H1 (cell line): ENCODE results near the gene PECR. TPM values are rescaled to one million over a fixed set of nuclear protein-coding genes. Genes with fewer than 3 reads are reported as not detected.

Source experiments
- CTCF ChIA-PET: fragments of 300-600 bp; sonication (Branson Sonifier 250); formaldehyde crosslinking; loops from one replicate; lab custom pipeline; 2021; ENCODE audit not compliant: partially characterized antibody; lab: Charles Lee
- POLR2A ChIA-PET: fragments of 300-600 bp; sonication (Branson Sonifier 250); formaldehyde crosslinking; loops from one replicate; lab custom pipeline; 2021; ENCODE audit warnings: inconsistent platforms; ENCODE audit not compliant: partially characterized antibody; lab: Charles Lee
- DNase-seq, 2 experiments: peaks; one replicate each; pipeline versions ENCODE4 v3.0.0 to v3.0.0-alpha.2; 2010 to 2022; ENCODE audit warnings: low spot score in 2 of 2, low read depth in 1 of 2, mixed read lengths in 1 of 2
- FAIRE-seq: peaks from 2 replicates; lab custom pipeline; 2011; peaks lifted over from hg19 to GRCh38; lab: Jason Lieb, UNC
- H2AFZ ChIP-seq: 2 replicates; pipeline ENCODE4 v1.8.1; 2012; ENCODE audit warnings: low read length, inconsistent platforms
- H2AK5ac ChIP-seq: 2 replicates; pipeline ENCODE4 v1.6.1; 2013; ENCODE audit warnings: low read depth, low read length
- H2BK120ac ChIP-seq: replicated peaks from 2 replicates; pipeline ENCODE3; 2013; ENCODE audit warnings: low read depth, low read length, inconsistent platforms
- H2BK12ac ChIP-seq: 2 replicates; pipeline ENCODE4 v1.6.1; 2013; ENCODE audit warnings: low read depth, low read length
- H2BK15ac ChIP-seq: 2 replicates; pipeline ENCODE4 v1.6.1; 2013; ENCODE audit warnings: low read length
- H2BK20ac ChIP-seq: 2 replicates; pipeline ENCODE4 v1.6.1; 2013; ENCODE audit warnings: low read length
- H2BK5ac ChIP-seq: 2 replicates; pipeline ENCODE4 v1.6.1; 2013; ENCODE audit warnings: low read depth, low read length
- H3K14ac ChIP-seq: 2 replicates; pipeline ENCODE4 v1.6.1; 2013; ENCODE audit warnings: inconsistent platforms; ENCODE audit not compliant: insufficient read length
- H3K18ac ChIP-seq: 2 replicates; pipeline ENCODE4 v1.6.1; 2013; ENCODE audit warnings: low read length; ENCODE audit errors: extremely low read depth
- H3K23ac ChIP-seq: 2 replicates; pipeline ENCODE4 v1.6.1; 2013; ENCODE audit warnings: inconsistent platforms; ENCODE audit not compliant: insufficient read length
- H3K23me2 ChIP-seq: 2 replicates; pipeline ENCODE4 v1.6.1; 2013; ENCODE audit warnings: low read depth, low read length
- H3K27ac ChIP-seq: 2 replicates; pipeline ENCODE4 v1.6.1; 2011; ENCODE audit warnings: low read depth, low read length, inconsistent platforms
- H3K27me3 ChIP-seq, 4 experiments: replicated peaks in 1 of 4; 1 replicate in 1 of 4; 2 replicates in 3 of 4; pipeline versions ENCODE4 v1.6.1 to v1.8.1; 2011 to 2013; ENCODE audit warnings: low read length in 3 of 4, mild to moderate bottlenecking in 3 of 4, inconsistent platforms in 2 of 4, mixed read lengths in 2 of 4, moderate library complexity in 1 of 4; ENCODE audit not compliant: control insufficient read depth in 3 of 4, insufficient read depth in 3 of 4; ENCODE audit errors: extremely low read depth in 1 of 4
- H3K36me3 ChIP-seq, 4 experiments: 2 replicates each; pipeline versions ENCODE4 v1.6.1 to v1.8.1; 2011 to 2013; ENCODE audit warnings: mild to moderate bottlenecking in 4 of 4, low read length in 3 of 4, moderate library complexity in 2 of 4, control low read depth in 1 of 4, inconsistent platforms in 1 of 4; ENCODE audit not compliant: insufficient read depth in 4 of 4, control insufficient read depth in 2 of 4
- H3K4ac ChIP-seq: replicated peaks from 2 replicates; pipeline ENCODE3; 2013; ENCODE audit warnings: low read length, low read depth, mixed read lengths, inconsistent platforms; ENCODE audit not compliant: insufficient read length
- H3K4me1 ChIP-seq, 4 experiments: replicated peaks in 1 of 4; 1 replicate in 1 of 4; 2 replicates in 3 of 4; pipeline versions ENCODE4 v1.6.1 to v1.8.1; 2011 to 2013; ENCODE audit warnings: low read length in 3 of 4, inconsistent platforms in 2 of 4, mixed read lengths in 1 of 4; ENCODE audit not compliant: insufficient read depth in 4 of 4, control insufficient read depth in 3 of 4
- H3K4me2 ChIP-seq, 2 experiments: 2 replicates each; pipeline versions ENCODE4 v1.6.1 to v1.8.1; 2011 to 2013; ENCODE audit warnings: low read depth in 2 of 2, low read length in 2 of 2, control low read depth in 1 of 2, inconsistent platforms in 1 of 2, mild to moderate bottlenecking in 1 of 2; ENCODE audit not compliant: insufficient read depth in 1 of 2
- H3K4me3 ChIP-seq, 4 experiments: fragments of 200-600, 300-600 bp in 1 of 4; sonication (generic), shearing (Covaris generic), sonication (Bioruptor Twin) in 1 of 4; 2 replicates each; pipeline versions ENCODE4 v1.5.1 to v1.8.1; 2011 to 2016; ENCODE audit warnings: low read length in 4 of 4, low read depth in 3 of 4, control low read depth in 2 of 4, inconsistent platforms in 2 of 4, mild to moderate bottlenecking in 2 of 4, mixed read lengths in 1 of 4, moderate library complexity in 1 of 4; ENCODE audit not compliant: insufficient read depth in 2 of 4; ENCODE audit errors: extremely low read depth in 1 of 4
- H3K56ac ChIP-seq: replicated peaks from 2 replicates; pipeline ENCODE3; 2013; ENCODE audit warnings: low read depth, mild to moderate bottlenecking, mixed read lengths, low read length, inconsistent platforms; ENCODE audit not compliant: insufficient read length
- H3K79me1 ChIP-seq: 2 replicates; pipeline ENCODE4 v1.6.1; 2013; ENCODE audit warnings: low read depth, low read length, control low read depth
- H3K79me2 ChIP-seq, 2 experiments: 2 replicates each; pipeline versions ENCODE4 v1.6.1 to v1.8.1; 2012 to 2013; ENCODE audit warnings: low read length in 2 of 2, mild to moderate bottlenecking in 2 of 2, inconsistent platforms in 1 of 2; ENCODE audit not compliant: insufficient read depth in 2 of 2, control insufficient read depth in 1 of 2
- H3K9ac ChIP-seq, 4 experiments: replicated peaks in 1 of 4; 1 replicate in 1 of 4; 2 replicates in 3 of 4; pipeline versions ENCODE4 v1.6.1 to v1.8.1; 2011 to 2013; ENCODE audit warnings: low read depth in 3 of 4, low read length in 3 of 4, control low read depth in 2 of 4, mild to moderate bottlenecking in 2 of 4, moderate library complexity in 2 of 4, inconsistent platforms in 1 of 4; ENCODE audit errors: extremely low read depth in 1 of 4
- H3K9me3 ChIP-seq, 2 experiments: 2 replicates each; pipeline versions ENCODE4 v1.6.1 to v1.8.1; 2012 to 2013; ENCODE audit warnings: mild to moderate bottlenecking in 2 of 2, moderate library complexity in 2 of 2, control low read depth in 1 of 2, inconsistent platforms in 1 of 2, low read depth in 1 of 2, low read length in 1 of 2, mixed read lengths in 1 of 2; ENCODE audit not compliant: insufficient read depth in 2 of 2
- H4K20me1 ChIP-seq, 2 experiments: replicated peaks in 1 of 2; 2 replicates each; pipeline versions ENCODE3 to v1.8.1; 2011 to 2013; ENCODE audit warnings: inconsistent platforms in 2 of 2, low read length in 2 of 2, mild to moderate bottlenecking in 1 of 2; ENCODE audit not compliant: insufficient read depth in 2 of 2, control insufficient read depth in 1 of 2
- H4K5ac ChIP-seq: 2 replicates; pipeline ENCODE4 v1.6.1; 2013; ENCODE audit warnings: low read length, low read depth, mixed read lengths, inconsistent platforms; ENCODE audit not compliant: insufficient read length
- H4K8ac ChIP-seq: 2 replicates; pipeline ENCODE4 v1.8.0; 2013; ENCODE audit warnings: mild to moderate bottlenecking, moderate library complexity, low read length, inconsistent platforms; ENCODE audit not compliant: insufficient read depth; ENCODE audit errors: extremely low read depth
- H4K91ac ChIP-seq: replicated peaks from 2 replicates; pipeline ENCODE3; 2013; ENCODE audit warnings: low read length, mixed read lengths, inconsistent platforms; ENCODE audit not compliant: insufficient read length
- BCL11A ChIP-seq, 2 experiments: IDR thresholded peaks; one replicate each; pipeline ENCODE4 v1.6.1; 2011; ENCODE audit warnings: low read depth in 2 of 2, low read length in 2 of 2, mild to moderate bottlenecking in 2 of 2
- NRF1 ChIP-seq: IDR thresholded peaks from 2 replicates; pipeline ENCODE4 v1.6.1; 2011; ENCODE audit warnings: mild to moderate bottlenecking, low read depth, low read length, improper control_type of control experiment
- RFX5 ChIP-seq: IDR thresholded peaks from 2 replicates; pipeline ENCODE4 v1.6.1; 2011; ENCODE audit warnings: low read depth, low read length, improper control_type of control experiment, borderline replicate concordance
- RXRA ChIP-seq: IDR thresholded peaks from 2 replicates; pipeline ENCODE4 v1.6.1; 2011; ENCODE audit warnings: low read depth, mild to moderate bottlenecking, low read length, moderate library complexity; ENCODE audit not compliant: insufficient read depth
- SIN3A ChIP-seq, 2 experiments: IDR thresholded peaks in 1 of 2; conservative IDR thresholded peaks in 1 of 2; 2 replicates each; pipeline ENCODE4 v1.6.1; 2011 to 2012; ENCODE audit warnings: low read length in 2 of 2, improper control_type of control experiment in 1 of 2, low read depth in 1 of 2, mild to moderate bottlenecking in 1 of 2
- SIX5 ChIP-seq: IDR thresholded peaks from 2 replicates; pipeline ENCODE4 v1.6.1; 2011; ENCODE audit warnings: mild to moderate bottlenecking, low read depth, low read length
- SUZ12 ChIP-seq: fragments of 200-600 bp; sonication (generic); IDR thresholded peaks from 2 replicates; pipeline ENCODE4 v1.6.1; 2012; ENCODE audit warnings: mild to moderate bottlenecking, inconsistent platforms, low read length, moderate library complexity, mixed read lengths
- TBP ChIP-seq: IDR thresholded peaks from 2 replicates; pipeline ENCODE4 v1.6.1; 2011; ENCODE audit warnings: low read depth, low read length, improper control_type of control experiment
- WGBS, 2 experiments: shearing (Covaris generic) in 1 of 2; methylation state at CpG; one replicate each; pipeline versions ENCODE4 v1.1.6 to v1.1.7; 2013 to 2015; ENCODE audit warnings: low lambda C conversion rate in 2 of 2, mixed read lengths in 2 of 2, inconsistent platforms in 1 of 2, low coverage in 1 of 2, missing lambda C conversion rate in 1 of 2; ENCODE audit not compliant: insufficient replicate concordance in 2 of 2, insufficient coverage in 1 of 2, insufficient read length in 1 of 2; ENCODE audit errors: extremely low coverage in 1 of 2, missing lambda C conversion rate in 1 of 2; 5-methylcytosine and 5-hydroxymethylcytosine counted together
- polyA plus RNA-seq, 7 experiments: library from polyadenylated mRNA; depleted of rRNA in 3 of 7; stranded (reverse) in 5 of 7; unstranded in 2 of 7; fragments of >200 nt in 5 of 7; fragments of 200-250 nt in 2 of 7; gene quantifications; 1 replicate in 5 of 7; 2 replicates in 1 of 7; 4 replicates in 1 of 7; pipeline versions ENCODE4 v1.2.1 to v1.2.3, GENCODE V29; 2011 to 2013; ENCODE audit warnings: missing spikeins in 2 of 7, mixed read lengths in 2 of 7
- total RNA-seq: library from RNA; stranded (reverse); fragmentation: NEBNext Ultra II Directional; extraction: Animal tissue kit (Norgen Biotek cat#: 25700); gene quantifications from 2 replicates; pipeline ENCODE4 v1.2.1, GENCODE V29; 2021
- TF ChIP-seq, protein P1 (sequence below): IDR thresholded peaks from 2 replicates; pipeline ENCODE4 v1.6.1; 2012; ENCODE audit warnings: low read length, inconsistent platforms
- TF ChIP-seq, protein P2 (sequence below): IDR thresholded peaks from 2 replicates; pipeline ENCODE4 v1.6.1; 2011; ENCODE audit warnings: low read length, improper control_type of control experiment

The PECR gene
- total and polyA plus RNA-seq, 2 of the 8 experiments (the other 6 are each of a cell fraction or from before 2014, with no cell fraction given), result 15.9 to 19.2 TPM

DNA sequence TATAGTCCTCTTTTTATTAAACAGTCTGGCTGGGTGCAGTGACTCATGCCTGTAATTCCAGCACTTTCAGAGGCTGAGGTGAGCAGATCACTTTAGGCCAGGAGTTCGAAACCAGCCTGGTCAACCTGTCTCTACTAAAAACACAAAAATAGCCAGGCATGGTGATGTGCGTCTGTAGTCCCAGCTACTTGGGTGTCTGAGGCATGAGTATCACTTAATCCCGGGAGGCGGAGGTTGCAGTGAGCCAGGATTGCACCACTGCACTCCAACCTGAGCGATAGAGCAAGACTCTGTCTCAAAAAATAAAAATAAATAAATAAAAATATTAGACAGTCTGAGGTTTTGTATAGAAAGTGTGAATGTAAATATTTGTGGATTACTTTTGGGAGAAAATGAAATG lies 45.3 kb upstream of the PECR start:
- no peak overlapping the region for H3K9ac ChIP-seq
- no peak overlapping the region for H4K8ac ChIP-seq
- no peak overlapping the region for H2BK20ac ChIP-seq
- no peak overlapping the region for H3K18ac ChIP-seq
- H2BK5ac ChIP-seq, result no peak overlapping the region
- H3K27me3 ChIP-seq, result peaks cover 0 to 1% (median 0%) of the 10 kb centered on the region in 4 experiments; a peak in 1 of 7 replicates
- H2BK15ac ChIP-seq, result no peak overlapping the region
- H3K23ac ChIP-seq, result no peak overlapping the region
- 95% methylated on average over 5 of the region's 5 CpGs; no CpG with 5 or more reads in 1 of the 2 experiments for WGBS, 2 experiments
- no peak overlapping the region for H2BK12ac ChIP-seq
- no peak overlapping the region for H2AFZ ChIP-seq
- no peak overlapping the region for H2AK5ac ChIP-seq
- H3K4me1 ChIP-seq, result no peaks in the 10 kb centered on the region
- no peak for FAIRE-seq
- H3K79me2 ChIP-seq, result peaks cover 0 to 67% of the 10 kb centered on the region in 2 experiments; a peak in 2 of 4 replicates
- H3K14ac ChIP-seq, result no peak overlapping the region
- no peak overlapping the region for H3K4me2 ChIP-seq
- no peak overlapping the region for H3K4ac ChIP-seq
- no peak overlapping the region for H4K91ac ChIP-seq
- DNase-seq, result no peak
- POLR2A ChIA-PET, result interaction anchor here (1.0 to 12.0 kb wide), 5 partner anchors 9 to 35 kb away, joined by 3 to 101 read pairs (median 8); no protein-coding TSS in a partner anchor
- H3K79me1 ChIP-seq, result no peaks in the 10 kb centered on the region; the same call in 1 of the 2 replicates
- peaks cover 47 to 100% (median 87%) of the 10 kb centered on the region in 4 experiments for H3K36me3 ChIP-seq
- no peak overlapping the region for H4K5ac ChIP-seq
- no peak overlapping the region for H2BK120ac ChIP-seq
- no peak overlapping the region for H3K4me3 ChIP-seq
- no peaks in the 10 kb centered on the region for H4K20me1 ChIP-seq
- H3K23me2 ChIP-seq, result no peaks in the 10 kb centered on the region
- no peak overlapping the region for H3K27ac ChIP-seq
- CTCF ChIA-PET, result interaction anchor here (1.0 to 4.8 kb wide), 4 partner anchors 14 to 63 kb away, joined by 3 to 25 read pairs (median 4); no protein-coding TSS in a partner anchor
- H3K56ac ChIP-seq, result no peak overlapping the region
- H3K9me3 ChIP-seq, result no peaks in the 10 kb centered on the region
- TF ChIP-seq, protein P1, sequence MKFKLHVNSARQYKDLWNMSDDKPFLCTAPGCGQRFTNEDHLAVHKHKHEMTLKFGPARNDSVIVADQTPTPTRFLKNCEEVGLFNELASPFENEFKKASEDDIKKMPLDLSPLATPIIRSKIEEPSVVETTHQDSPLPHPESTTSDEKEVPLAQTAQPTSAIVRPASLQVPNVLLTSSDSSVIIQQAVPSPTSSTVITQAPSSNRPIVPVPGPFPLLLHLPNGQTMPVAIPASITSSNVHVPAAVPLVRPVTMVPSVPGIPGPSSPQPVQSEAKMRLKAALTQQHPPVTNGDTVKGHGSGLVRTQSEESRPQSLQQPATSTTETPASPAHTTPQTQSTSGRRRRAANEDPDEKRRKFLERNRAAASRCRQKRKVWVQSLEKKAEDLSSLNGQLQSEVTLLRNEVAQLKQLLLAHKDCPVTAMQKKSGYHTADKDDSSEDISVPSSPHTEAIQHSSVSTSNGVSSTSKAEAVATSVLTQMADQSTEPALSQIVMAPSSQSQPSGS, result no peak
- TF ChIP-seq TBP, result no peak
- TF ChIP-seq, protein P2, sequence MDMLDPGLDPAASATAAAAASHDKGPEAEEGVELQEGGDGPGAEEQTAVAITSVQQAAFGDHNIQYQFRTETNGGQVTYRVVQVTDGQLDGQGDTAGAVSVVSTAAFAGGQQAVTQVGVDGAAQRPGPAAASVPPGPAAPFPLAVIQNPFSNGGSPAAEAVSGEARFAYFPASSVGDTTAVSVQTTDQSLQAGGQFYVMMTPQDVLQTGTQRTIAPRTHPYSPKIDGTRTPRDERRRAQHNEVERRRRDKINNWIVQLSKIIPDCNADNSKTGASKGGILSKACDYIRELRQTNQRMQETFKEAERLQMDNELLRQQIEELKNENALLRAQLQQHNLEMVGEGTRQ, result no peak
- TF ChIP-seq SIN3A (conservative IDR thresholded peaks at IDR 0.05 in 1 of 2, IDR thresholded peaks at IDR 0.05 in 1 of 2; ENCODE audit: low read depth in 1 of 2, low read length in 2 of 2), result no peak
- TF ChIP-seq RFX5, result no peak
- TF ChIP-seq SUZ12, result no peak
- no peak for TF ChIP-seq SIX5
- TF ChIP-seq NRF1, result no peak
- TF ChIP-seq RXRA, result no peak
- no peak for TF ChIP-seq BCL11A (IDR thresholded peaks at IDR 0.05; ENCODE audit: low read depth in 2 of 2, low read length in 2 of 2)
